Measurements from ENCODE around the gene ADGRG1. TPM values are rescaled to one million over a fixed set of nuclear protein-coding genes. Genes with fewer than 3 reads are reported as not detected.

ADGRG1 gene
- 10 to 100 TPM; 10.2 to 24.1 (median 17.4) TPM for total RNA-seq
- 15.0 TPM for polyA plus RNA-seq
- long read RNA-seq, donor 1, full-length matches to known transcripts, result 5 of 25 reads
- long read RNA-seq, donor 1, partial matches to known transcripts, result 12 of 25 reads
- long read RNA-seq, donor 1, other reads (novel, unspliced or antisense), result 8 of 25 reads
- long read RNA-seq, donor 2, partial matches to known transcripts, result 8 of 9 reads
- long read RNA-seq, donor 2, other reads (novel, unspliced or antisense), result 0 of 9 reads
- long read RNA-seq, donor 3, full-length matches to known transcripts, result 4 of 63 reads
- long read RNA-seq, donor 3, partial matches to known transcripts, result 44 of 63 reads
- long read RNA-seq, donor 3, other reads (novel, unspliced or antisense), result 15 of 63 reads
- long read RNA-seq, donor 4, full-length matches to known transcripts, result 3 of 11 reads
- long read RNA-seq, donor 4, partial matches to known transcripts, result 5 of 11 reads
- long read RNA-seq, donor 4, other reads (novel, unspliced or antisense), result 3 of 11 reads

DNA sequence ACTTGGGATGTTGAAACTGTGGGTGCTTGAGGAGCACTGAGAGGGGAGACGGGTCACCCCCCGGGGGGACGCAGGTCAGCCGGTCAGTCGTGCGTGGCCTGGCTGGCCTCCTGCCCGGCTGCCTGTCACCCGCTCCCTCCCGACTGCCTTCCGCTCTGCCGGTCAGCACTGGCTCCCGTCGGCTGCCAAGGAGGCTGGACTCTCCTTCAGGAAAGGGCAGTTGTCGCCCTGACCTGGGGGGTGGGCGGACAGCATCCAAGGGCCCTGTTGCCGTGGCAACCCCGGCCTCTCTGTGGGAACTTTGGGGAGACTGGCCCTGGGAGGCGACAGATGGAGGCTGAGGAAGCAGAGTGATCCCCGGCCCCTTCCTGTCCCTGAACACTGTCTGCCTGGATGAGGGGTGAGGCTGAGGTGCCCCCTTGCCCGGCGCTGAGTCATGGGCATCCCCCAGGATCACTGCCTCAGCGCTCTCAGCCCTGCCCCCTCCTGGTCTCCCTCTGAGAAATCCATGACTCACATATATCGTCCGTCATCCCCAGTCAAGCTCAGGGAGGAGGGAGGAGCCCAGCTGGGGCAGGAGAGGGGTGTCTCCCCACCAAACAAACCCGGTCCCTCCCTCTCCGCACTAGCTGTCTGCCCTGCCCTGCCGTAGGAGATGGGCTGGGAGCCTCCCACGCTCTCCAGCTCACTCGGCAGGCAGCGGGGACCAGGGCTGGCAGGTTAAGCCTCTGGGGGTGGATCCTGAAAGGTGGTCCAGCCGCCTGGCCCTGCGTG lies at the start of gene ADGRG1:
TSS of gene ADGRG1 (plus strand) at position 623 of the 774 bp plus-strand sequence. CDS start 21,658 bp downstream, outside the sequence.
- ATAC-seq (peak; percentile 82 to 93), DNase-seq (peak; percentile 88 to 93 (median 88))
- 11% methylated on average over 32 of the region's 32 CpGs for WGBS
- Histone ChIP-seq H3K4me1 (ENCODE audit: control insufficient read depth, insufficient read depth, low read length) (peaks cover 2% of the 10 kb centered on the region), H3K27ac (ENCODE audit: low read length) (peak within 1 kb of the TSS; percentile 20), H3K4me3 (ENCODE audit: low read length) (peak within 1 kb of the TSS; percentile 4), H3K9me3 (ENCODE audit: control insufficient read depth, low read length) (no peaks in the 10 kb centered on the region), H3K27me3 (ENCODE audit: control insufficient read depth, insufficient read depth) (no peaks in the 10 kb centered on the region)
- intact Hi-C loops (cut with DNase I), result no loop called here

DNA sequence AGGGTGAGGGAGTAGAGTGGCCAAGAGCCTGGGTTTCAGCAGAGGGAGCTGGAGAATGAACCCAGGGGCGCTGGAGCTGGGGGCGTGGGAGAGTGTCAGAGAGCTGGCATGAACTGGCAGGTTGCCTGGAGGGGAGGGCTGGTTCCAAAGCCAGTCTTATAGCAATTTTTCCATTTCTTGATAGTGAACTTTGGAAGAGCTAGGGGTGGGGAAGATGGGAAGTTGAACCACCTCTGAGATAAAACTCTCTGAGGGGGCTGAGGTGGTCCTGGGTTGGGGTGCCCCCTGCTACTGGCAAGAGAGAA lies 49.1 kb upstream of the ADGRG1 start:
- intact Hi-C loops (cut with DNase I), result loop anchor here in 1 of 4 donors (5.0 to 10.0 kb wide), 2 partner anchors 143 to 425 kb away; partner anchors contain the start of genes USB1 and ZNF319
- no peaks in the 10 kb centered on the region for H3K27me3 ChIP-seq (ENCODE audit: control insufficient read depth, insufficient read depth)
- no peaks in the 10 kb centered on the region for H3K9me3 ChIP-seq (ENCODE audit: control insufficient read depth, low read length)
- ATAC-seq (no peak), DNase-seq (peak in 1 of 3 donors; percentile 24)
- no peaks in the 10 kb centered on the region for H3K4me1 ChIP-seq (ENCODE audit: control insufficient read depth, insufficient read depth, low read length)
- WGBS, result 53% methylated on average over 2 of the region's 2 CpGs
- H3K4me3 ChIP-seq (ENCODE audit: low read length), result no peak overlapping the region
- no peak overlapping the region for H3K27ac ChIP-seq (ENCODE audit: low read length)

DNA sequence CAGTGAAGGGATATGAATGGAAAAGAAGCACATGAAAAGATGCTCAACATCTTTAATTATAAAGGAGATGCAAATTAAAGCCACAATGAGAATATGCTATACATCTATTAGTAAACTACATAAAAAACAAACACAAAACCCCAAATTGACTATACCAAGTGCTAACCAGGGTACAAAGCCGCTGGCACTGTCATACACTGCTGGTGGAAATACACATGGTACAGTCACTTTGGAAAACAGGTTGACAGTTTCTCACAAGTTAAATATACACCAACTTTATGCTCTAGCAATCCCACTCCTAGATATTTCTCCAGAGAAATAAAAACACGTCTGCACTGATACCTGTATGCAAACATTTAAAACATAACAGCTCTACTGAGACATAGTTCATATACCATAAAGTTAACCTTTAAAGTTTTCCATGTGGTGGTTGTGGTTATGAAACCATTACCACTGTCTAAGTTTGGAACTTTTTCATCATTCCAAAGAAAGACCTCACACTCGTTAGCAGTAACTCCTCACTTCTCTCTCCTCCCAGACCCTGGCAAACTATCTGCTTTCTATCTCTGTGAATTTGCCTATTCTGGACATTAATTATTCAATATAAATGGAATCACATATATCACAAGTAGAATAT lies 43.3 kb upstream of the ADGRG1 start:
- H3K4me1 ChIP-seq (ENCODE audit: control insufficient read depth, insufficient read depth, low read length), result no peaks in the 10 kb centered on the region
- H3K27ac ChIP-seq (ENCODE audit: low read length), result no peak overlapping the region
- ATAC-seq (no peak), DNase-seq (no peak)
- WGBS, result 46% methylated on average over 3 of the region's 3 CpGs
- H3K9me3 ChIP-seq (ENCODE audit: control insufficient read depth, low read length), result no peaks in the 10 kb centered on the region
- H3K4me3 ChIP-seq (ENCODE audit: low read length), result no peak overlapping the region
- H3K27me3 ChIP-seq (ENCODE audit: control insufficient read depth, insufficient read depth), result no peaks in the 10 kb centered on the region
- intact Hi-C loops (cut with DNase I), result loop anchor here in 2 of 4 donors (5.0 to 10.0 kb wide), 2 partner anchors 67 to 150 kb away; partner anchors contain the start of gene KATNB1 (in 1 of the 2)

DNA sequence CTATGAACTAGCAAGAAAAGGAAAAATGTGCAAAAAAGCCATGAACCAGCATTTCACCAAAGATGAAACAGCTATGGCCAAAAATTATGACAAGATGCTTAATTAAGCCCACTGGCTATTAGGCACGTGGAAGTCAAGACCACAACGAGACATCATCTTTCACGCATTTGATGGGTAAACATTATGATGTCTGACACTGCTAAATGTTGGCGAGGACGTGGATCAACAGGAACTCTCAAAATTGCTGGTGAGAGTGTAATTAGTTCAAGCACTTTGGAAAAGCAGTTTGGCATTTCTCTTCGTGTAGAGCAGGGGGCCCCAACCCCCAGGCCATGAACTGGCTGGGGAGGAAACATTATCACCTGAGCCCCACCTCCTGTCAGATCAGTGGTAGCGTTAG lies 39.6 kb upstream of the ADGRG1 start:
- Histone ChIP-seq H3K4me3 (ENCODE audit: low read length) (no peak overlapping the region), H3K4me1 (ENCODE audit: control insufficient read depth, insufficient read depth, low read length) (no peaks in the 10 kb centered on the region), H3K9me3 (ENCODE audit: control insufficient read depth, low read length) (no peaks in the 10 kb centered on the region), H3K27ac (ENCODE audit: low read length) (no peak overlapping the region), H3K27me3 (ENCODE audit: control insufficient read depth, insufficient read depth) (no peaks in the 10 kb centered on the region)
- intact Hi-C loops (cut with DNase I), result loop anchor here in 2 of 4 donors (5.0 to 10.0 kb wide), 2 partner anchors 63 to 146 kb away; partner anchors contain the start of gene KATNB1 (in 1 of the 2)
- ATAC-seq, result no peak
- DNase-seq, result no peak
- 82% methylated on average over 7 of the region's 7 CpGs for WGBS

DNA sequence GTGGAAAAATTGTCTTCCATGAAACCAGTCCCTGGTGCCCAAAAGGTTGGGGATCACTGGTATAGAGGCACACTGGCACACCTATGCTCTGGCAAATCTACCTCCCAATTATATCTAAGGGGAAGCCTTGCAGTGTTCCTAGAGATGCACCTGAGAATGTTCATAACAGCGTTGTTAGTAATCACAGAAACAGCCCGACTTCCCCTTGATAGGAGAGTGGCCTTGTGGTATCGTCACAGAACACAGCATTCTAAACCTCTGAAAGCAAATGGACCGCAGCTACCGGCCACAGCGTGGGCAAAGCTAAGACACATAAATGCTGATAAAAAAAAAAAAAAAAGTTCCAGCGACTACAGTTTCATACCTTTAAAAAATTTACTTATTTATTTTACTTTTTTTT lies 39.1 kb upstream of the ADGRG1 start:
- intact Hi-C loops (cut with DNase I), result loop anchor here in 2 of 4 donors (5.0 to 10.0 kb wide), 2 partner anchors 63 to 145 kb away; partner anchors contain the start of gene KATNB1 (in 1 of the 2)
- no peaks in the 10 kb centered on the region for H3K27me3 ChIP-seq (ENCODE audit: control insufficient read depth, insufficient read depth)
- H3K4me3 ChIP-seq (ENCODE audit: low read length), result no peak overlapping the region
- no peaks in the 10 kb centered on the region for H3K9me3 ChIP-seq (ENCODE audit: control insufficient read depth, low read length)
- 96% methylated on average over 7 of the region's 7 CpGs for WGBS
- no peak overlapping the region for H3K27ac ChIP-seq (ENCODE audit: low read length)
- H3K4me1 ChIP-seq (ENCODE audit: control insufficient read depth, insufficient read depth, low read length), result no peaks in the 10 kb centered on the region
- peak in 1 of 3 donors; percentile 25 for DNase-seq
- ATAC-seq, result no peak

DNA sequence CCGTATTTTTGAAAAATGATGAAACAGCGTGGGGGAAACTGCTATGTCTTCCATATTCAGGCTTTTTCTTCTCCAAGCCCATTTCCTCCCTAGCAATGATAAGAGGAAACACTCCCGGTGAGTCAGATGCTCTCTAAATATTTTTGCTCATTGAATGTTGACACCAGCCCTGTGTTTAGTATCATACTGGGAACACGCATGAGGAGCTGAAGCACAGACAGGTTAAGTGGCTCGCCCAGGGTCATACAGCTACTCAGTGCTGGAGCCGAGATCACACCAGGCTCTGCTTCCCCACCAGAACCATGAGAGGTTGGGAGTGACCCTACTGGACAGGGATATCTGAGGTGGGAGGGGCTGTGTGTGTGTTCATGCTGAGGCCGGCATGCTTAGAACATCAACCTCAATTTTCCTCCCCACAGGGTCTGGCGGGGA lies 37.8 kb upstream of the ADGRG1 start:
- ATAC-seq, result peak; percentile 12 to 79
- H3K4me1 ChIP-seq (ENCODE audit: control insufficient read depth, insufficient read depth, low read length), result no peaks in the 10 kb centered on the region
- intact Hi-C loops (cut with DNase I), result loop anchor here in 2 of 4 donors (5.0 kb wide), 2 partner anchors 57 to 132 kb away; no protein-coding TSS in a partner anchor
- H3K4me3 ChIP-seq (ENCODE audit: low read length), result no peak overlapping the region
- DNase-seq, result no peak
- WGBS, result 25% methylated on average over 8 of the region's 8 CpGs
- no peaks in the 10 kb centered on the region for H3K27me3 ChIP-seq (ENCODE audit: control insufficient read depth, insufficient read depth)
- H3K9me3 ChIP-seq (ENCODE audit: control insufficient read depth, low read length), result no peaks in the 10 kb centered on the region
- no peak overlapping the region for H3K27ac ChIP-seq (ENCODE audit: low read length)

DNA sequence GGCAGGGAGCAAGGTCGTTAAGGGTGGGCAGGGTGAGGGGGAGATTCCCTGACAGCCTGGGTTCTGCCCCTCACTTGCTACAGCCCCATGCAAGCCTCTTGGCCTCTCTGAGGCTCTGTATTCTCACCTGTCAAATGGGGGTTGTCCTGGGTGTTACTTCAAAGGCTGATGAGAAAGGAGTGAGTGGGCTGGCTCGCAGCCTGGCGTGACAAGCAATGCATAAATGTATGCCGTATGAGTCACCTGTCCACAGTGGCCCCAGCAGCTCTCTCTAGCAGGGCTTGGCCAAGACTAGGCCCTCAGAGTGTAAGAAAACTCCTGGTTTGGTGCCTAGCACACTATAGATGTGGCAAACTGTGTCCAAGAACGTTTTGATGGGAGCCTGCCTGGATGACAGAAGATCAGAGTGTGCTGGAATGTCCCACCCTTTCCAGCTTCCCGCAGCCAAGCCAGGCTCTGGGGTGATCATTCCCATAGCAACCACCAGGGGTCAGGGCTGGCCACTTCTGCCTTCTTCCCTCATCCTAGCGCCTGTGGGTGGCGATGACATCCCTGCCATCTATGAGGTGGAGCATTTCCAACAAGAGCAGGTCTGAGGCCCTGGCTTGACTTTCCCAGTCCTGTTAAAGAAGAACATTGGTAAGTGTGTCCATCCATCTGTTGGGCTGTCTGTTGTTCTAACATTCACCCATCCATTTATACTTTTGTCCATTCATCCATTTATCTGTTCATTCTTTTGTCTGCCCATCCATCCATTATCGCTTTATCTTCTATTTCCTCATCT lies 37.2 kb upstream of the ADGRG1 start:
- peak; percentile 93 for ATAC-seq
- H3K4me3 ChIP-seq (ENCODE audit: low read length), result no peak overlapping the region
- no peaks in the 10 kb centered on the region for H3K4me1 ChIP-seq (ENCODE audit: control insufficient read depth, insufficient read depth, low read length)
- intact Hi-C loops (cut with DNase I), result loop anchor here in 2 of 4 donors (5.0 kb wide), 2 partner anchors 56 to 131 kb away; no protein-coding TSS in a partner anchor
- no peak overlapping the region for H3K27ac ChIP-seq (ENCODE audit: low read length)
- WGBS, result 27% methylated on average over 9 of the region's 9 CpGs
- H3K27me3 ChIP-seq (ENCODE audit: control insufficient read depth, insufficient read depth), result no peaks in the 10 kb centered on the region
- no peaks in the 10 kb centered on the region for H3K9me3 ChIP-seq (ENCODE audit: control insufficient read depth, low read length)
- peak; percentile 68 to 86 (median 86) for DNase-seq

DNA sequence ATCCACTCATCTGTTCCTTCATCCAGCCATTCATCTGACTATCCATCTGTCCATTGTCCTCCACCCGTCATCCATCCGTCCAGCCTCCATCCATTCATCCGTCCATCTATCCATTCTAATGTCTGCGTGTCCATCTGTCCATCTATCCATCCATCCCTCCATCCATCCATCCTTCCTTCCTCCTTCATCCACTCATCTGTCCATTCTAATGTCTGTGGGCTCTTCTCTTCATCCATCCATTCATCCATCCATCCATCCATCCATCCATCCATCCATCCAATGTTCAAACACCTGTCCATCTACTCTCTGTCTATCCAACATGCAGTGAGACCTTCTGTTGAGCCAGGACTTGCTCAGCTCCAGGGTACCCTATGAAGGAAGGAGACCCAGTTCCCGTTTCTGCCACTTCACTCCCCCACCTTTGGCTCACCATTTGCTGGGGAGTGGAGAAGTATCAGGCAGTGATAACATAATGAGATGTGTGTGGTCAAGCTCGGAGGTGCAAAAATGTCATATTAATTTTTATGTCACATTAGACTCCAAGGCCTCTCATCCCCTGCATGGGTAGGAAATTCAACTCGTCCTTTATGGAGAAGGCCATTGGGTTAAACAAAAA lies 36.5 kb upstream of the ADGRG1 start:
- H3K4me1 ChIP-seq (ENCODE audit: control insufficient read depth, insufficient read depth, low read length), result no peaks in the 10 kb centered on the region
- intact Hi-C loops (cut with DNase I), result loop anchor here in 2 of 4 donors (5.0 kb wide), 2 partner anchors 55 to 130 kb away; no protein-coding TSS in a partner anchor
- WGBS, result 68% methylated on average over 7 of the region's 7 CpGs

DNA sequence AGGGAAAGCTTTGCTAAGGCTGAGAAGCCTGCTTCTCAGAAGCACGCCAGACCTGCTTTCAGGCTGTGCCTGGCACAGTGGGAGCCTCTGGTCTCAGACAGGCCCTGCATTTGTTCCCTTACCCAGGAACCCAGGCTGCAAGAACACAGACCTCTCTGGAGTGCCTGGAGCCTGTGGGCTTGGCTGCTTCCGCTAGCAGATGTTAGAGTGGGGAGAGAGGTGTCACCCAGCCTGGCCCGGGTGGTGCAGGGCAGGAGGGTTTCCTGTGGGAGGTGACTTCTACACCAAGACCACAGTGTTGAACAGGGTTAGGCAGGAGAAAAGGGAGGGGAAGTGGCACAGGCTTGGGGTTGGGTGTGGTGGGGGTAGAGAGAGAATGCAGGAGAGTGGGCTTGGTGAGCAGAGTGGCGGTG lies 35.8 kb upstream of the ADGRG1 start:
- WGBS, result 42% methylated on average over 4 of the region's 4 CpGs
- no peaks in the 10 kb centered on the region for H3K9me3 ChIP-seq (ENCODE audit: control insufficient read depth, low read length)
- no peaks in the 10 kb centered on the region for H3K27me3 ChIP-seq (ENCODE audit: control insufficient read depth, insufficient read depth)
- H3K4me3 ChIP-seq (ENCODE audit: low read length), result no peak overlapping the region
- H3K27ac ChIP-seq (ENCODE audit: low read length), result no peak overlapping the region
- peak; percentile 50 to 53 for ATAC-seq
- H3K4me1 ChIP-seq (ENCODE audit: control insufficient read depth, insufficient read depth, low read length), result no peaks in the 10 kb centered on the region
- intact Hi-C loops (cut with DNase I), result loop anchor here in 2 of 4 donors (5.0 kb wide), 2 partner anchors 55 to 130 kb away; no protein-coding TSS in a partner anchor
- peak in 1 of 3 donors; percentile 61 for DNase-seq

More for the DNA sequence above, 36.5 kb upstream of the ADGRG1 start:
- Histone ChIP-seq H3K4me3 (ENCODE audit: low read length) (no peak overlapping the region), H3K27ac (ENCODE audit: low read length) (no peak overlapping the region), H3K9me3 (ENCODE audit: control insufficient read depth, low read length) (no peaks in the 10 kb centered on the region), H3K27me3 (ENCODE audit: control insufficient read depth, insufficient read depth) (no peaks in the 10 kb centered on the region)
- no peak for ATAC-seq
- no peak for DNase-seq
